K562 (cell line): Measurements from ENCODE around the gene EPHB1. TPM values are rescaled to one million over a fixed set of nuclear protein-coding genes. Genes with fewer than 3 reads are reported as not detected.

Experiments used
- ATAC-seq: fragments of 200-7000 bp; cut with Tn5 transposase; 3 replicates; pipeline ENCODE4 v1.9.1; 2020; ENCODE audit warnings: moderate library complexity
- BruUV-seq: library from RNA; stranded (reverse); fragments of 400-500 nt; replicated peaks from 2 replicates; lab custom pipeline; 2021; lab: Mats Ljungman, UMichigan
- CTCF ChIA-PET: fragments of 300-600 bp; formaldehyde crosslinking; extraction: SDS; loops from one replicate; lab custom pipeline; 2021; ENCODE audit warnings: low intra/inter-chr PET ratio; lab: Yijun Ruan, JAX
- POLR2A ChIA-PET: fragments of 300-600, 350-650 bp; sonication (Branson Sonifier 250); formaldehyde crosslinking; extraction: SDS; loops from one replicate; lab custom pipeline; 2021; ENCODE audit warnings: antibody characterized with exemption, inconsistent platforms; lab: Yijun Ruan, JAX
- DNase-seq, 4 experiments: peaks; one replicate each; pipeline versions ENCODE4 v3.0.0 to v3.0.0-alpha.2; 2011 to 2018; ENCODE audit warnings: low spot score in 3 of 4, mixed read lengths in 3 of 4; ENCODE audit errors: extremely low read depth in 1 of 4
- FAIRE-seq: peaks from 2 replicates; lab custom pipeline; 2011; peaks lifted over from hg19 to GRCh38; lab: Jason Lieb, UNC
- H2AFZ ChIP-seq: 2 replicates; pipeline ENCODE4 v1.6.0; 2011; ENCODE audit warnings: low read depth, low read length, control low read depth, inconsistent platforms
- H3K27ac ChIP-seq: fragments of 200-600 bp; 3 replicates; pipeline ENCODE4 v1.8.0; 2011; ENCODE audit warnings: low read depth, mild to moderate bottlenecking, control low read depth, inconsistent platforms, low read length, moderate library complexity, mixed read lengths; ENCODE audit errors: extremely low read depth
- H3K27me3 ChIP-seq, 2 experiments: fragments of 300-600 bp in 1 of 2; 2 replicates in 1 of 2; 3 replicates in 1 of 2; pipeline versions ENCODE4 v1.6.0 to v1.8.0; 2011; ENCODE audit warnings: inconsistent platforms in 2 of 2, low read length in 2 of 2, mild to moderate bottlenecking in 1 of 2, mixed read lengths in 1 of 2, moderate library complexity in 1 of 2; ENCODE audit not compliant: control insufficient read depth in 2 of 2, insufficient read depth in 2 of 2
- H3K36me3 ChIP-seq: fragments of 300-600 bp; 3 replicates; pipeline ENCODE4 v1.8.0; 2011; ENCODE audit warnings: mild to moderate bottlenecking, low read length, inconsistent platforms; ENCODE audit not compliant: control insufficient read depth, insufficient read depth
- H3K4me1 ChIP-seq, 2 experiments: fragments of 200-600 bp in 1 of 2; replicated peaks in 1 of 2; 2 replicates in 1 of 2; 3 replicates in 1 of 2; pipeline versions ENCODE4 v1.5.1 to v1.8.0; 2011; ENCODE audit warnings: inconsistent platforms in 2 of 2, low read length in 2 of 2, mild to moderate bottlenecking in 1 of 2, mixed read lengths in 1 of 2, moderate library complexity in 1 of 2; ENCODE audit not compliant: control insufficient read depth in 2 of 2, insufficient read depth in 2 of 2
- H3K4me2 ChIP-seq: 2 replicates; pipeline ENCODE4 v1.6.1; 2011; ENCODE audit warnings: low read length, control low read depth, inconsistent platforms, mixed read lengths; ENCODE audit not compliant: insufficient read depth
- H3K4me3 ChIP-seq: fragments of 200-600 bp; sonication (generic), shearing (Covaris generic); 2 replicates; pipeline ENCODE4 v1.5.1; 2016; ENCODE audit warnings: control low read depth, inconsistent platforms
- H3K79me2 ChIP-seq: fragments of 200-600 bp; 3 replicates; pipeline ENCODE4 v1.8.0; 2011; ENCODE audit warnings: low read length, inconsistent platforms; ENCODE audit not compliant: control insufficient read depth, insufficient read depth
- H3K9ac ChIP-seq, 2 experiments: 2 replicates each; pipeline versions ENCODE4 v1.6.0 to v1.6.1; 2011; ENCODE audit warnings: low read depth in 2 of 2, low read length in 2 of 2, control low read depth in 1 of 2, inconsistent platforms in 1 of 2, mild to moderate bottlenecking in 1 of 2, mixed read lengths in 1 of 2; ENCODE audit not compliant: insufficient read depth in 1 of 2
- H3K9me1 ChIP-seq: one replicate; pipeline ENCODE4 v1.6.0; 2011; ENCODE audit warnings: inconsistent platforms, mild to moderate bottlenecking, low read length, moderate library complexity; ENCODE audit not compliant: control insufficient read depth, insufficient read depth
- H3K9me3 ChIP-seq: replicated peaks from 2 replicates; pipeline ENCODE4 v1.5.1; 2011; ENCODE audit warnings: low read depth, low read length, inconsistent platforms; ENCODE audit not compliant: control insufficient read depth, insufficient read depth
- H4K20me1 ChIP-seq: replicated peaks from 2 replicates; pipeline ENCODE4 v1.6.1; 2011; ENCODE audit warnings: low read length, inconsistent platforms, mixed read lengths; ENCODE audit not compliant: control insufficient read depth, insufficient read depth
- CBX5 ChIP-seq: IDR thresholded peaks from 2 replicates; pipeline ENCODE4 v1.6.1; 2014; ENCODE audit warnings: low read depth, borderline replicate concordance
- CHCHD3 ChIP-seq: fragments of 250-450 bp; sonication (Bioruptor Pico); IDR thresholded peaks from 2 replicates; pipeline ENCODE4 v2.1.2; 2022; ENCODE audit warnings: mild to moderate bottlenecking
- CHD2 ChIP-seq: IDR thresholded peaks from 2 replicates; pipeline ENCODE4 v1.6.1; 2011; ENCODE audit warnings: low read depth, low read length
- ELF1 ChIP-seq: fragments of 200-800 bp; sonication (Bioruptor generic); IDR thresholded peaks from 2 replicates; pipeline ENCODE4 v1.6.1; 2016; ENCODE audit warnings: missing genetic modification characterization, missing compliant biosample characterization
- HDGF ChIP-seq: fragments of 450-650 bp; IDR thresholded peaks from 2 replicates; pipeline ENCODE4 v1.6.1; 2016
- KLF6 ChIP-seq: fragments of 250-450 bp; sonication (Bioruptor Pico); IDR thresholded peaks from 2 replicates; pipeline ENCODE4 v1.4.0; 2020; ENCODE audit warnings: mild to moderate bottlenecking, moderate library complexity, borderline replicate concordance
- MEF2D ChIP-seq: conservative IDR thresholded peaks from 2 replicates; pipeline ENCODE4 v1.6.1; 2016; ENCODE audit warnings: low read depth, missing genetic modification characterization, missing compliant biosample characterization
- MYBL2 ChIP-seq, 2 experiments: fragments of 450-650 bp in 1 of 2; sonication (generic) in 1 of 2; formaldehyde crosslinking in 1 of 2; IDR thresholded peaks; 2 replicates each; pipeline versions ENCODE4 v1.6.1 to v1.8.1; 2017 to 2022; ENCODE audit warnings: borderline replicate concordance in 1 of 2, inconsistent platforms in 1 of 2, low read depth in 1 of 2, mild to moderate bottlenecking in 1 of 2, missing genetic modification reagents in 1 of 2, moderate library complexity in 1 of 2
- NONO ChIP-seq, 2 experiments: fragments of 200-400 bp in 1 of 2; fragments of 450-650 bp in 1 of 2; formaldehyde crosslinking in 1 of 2; IDR thresholded peaks; 2 replicates each; pipeline ENCODE4 v1.6.1; 2017; ENCODE audit warnings: low read depth in 2 of 2, mild to moderate bottlenecking in 2 of 2, moderate library complexity in 2 of 2, low read length in 1 of 2
- POU5F1 ChIP-seq: fragments of 150-350 bp; IDR thresholded peaks from 2 replicates; pipeline ENCODE4 v1.6.1; 2014; ENCODE audit warnings: borderline replicate concordance, low read length, low read depth, mild to moderate bottlenecking; ENCODE audit not compliant: partially characterized antibody
- SLC30A9 ChIP-seq: fragments of 250-450 bp; sonication (Bioruptor Pico); IDR thresholded peaks from 2 replicates; pipeline ENCODE4 v1.8.0; 2022; ENCODE audit warnings: mild to moderate bottlenecking, moderate library complexity
- TBP ChIP-seq: optimal IDR thresholded peaks from 2 replicates; pipeline ENCODE3; 2011; ENCODE audit warnings: low read depth, low read length, improper control_type of control experiment
- ZNF274 ChIP-seq: IDR thresholded peaks from 2 replicates; pipeline ENCODE4 v1.6.1; 2011; ENCODE audit warnings: low read depth, mild to moderate bottlenecking, low read length, moderate library complexity, borderline replicate concordance
- WGBS: fragments of 100-300 bp; shearing (Covaris generic); methylation state at CpG from one replicate; pipeline ENCODE4 v1.1.6; 2016; ENCODE audit warnings: low coverage, mixed read lengths; ENCODE audit not compliant: insufficient coverage; ENCODE audit errors: missing lambda C conversion rate; 5-methylcytosine and 5-hydroxymethylcytosine counted together
- in situ Hi-C: fragments of 300-500 bp; cut with MboI; formaldehyde crosslinking; loops from 4 replicates; pipeline ENCODE4 v1.15.0; 2018; ENCODE audit warnings: inconsistent platforms, mixed read lengths
- intact Hi-C: fragments of 100-400 bp; cut with micrococcal nuclease; formaldehyde crosslinking; loops from 2 replicates; pipeline ENCODE4 v1.14.2; 2022
- polyA plus RNA-seq, 8 experiments: library from polyadenylated mRNA; depleted of rRNA in 4 of 8; stranded (reverse) in 5 of 8; unstranded in 3 of 8; fragments of >200 nt; fragmentation: Nextera tagmentation in 2 of 8; fragmentation: Illumina TruSeq in 1 of 8; extraction: Ambion mirVana in 2 of 8; extraction: Trizol in 1 of 8; gene quantifications; 2 replicates each; pipeline versions ENCODE4 v1.2.1 to v1.2.3, GENCODE V29; 2011 to 2014; ENCODE audit warnings: inconsistent platforms in 1 of 8, missing spikeins in 1 of 8
- total RNA-seq, 7 experiments: library from RNA; depleted of rRNA in 6 of 7; stranded (reverse); fragments of >200 nt in 6 of 7; fragmentation: Illumina TruSeq in 2 of 7; extraction: Trizol in 2 of 7; gene quantifications; 2 replicates each; pipeline versions ENCODE4 v1.2.1 to v1.2.3, GENCODE V29; 2011 to 2021; ENCODE audit warnings: low replicate concordance in 1 of 7
- TF ChIP-seq, protein P1 (sequence below): fragments of 250-450 bp; sonication (Bioruptor Pico); IDR thresholded peaks from 2 replicates; pipeline ENCODE4 v1.5.0; 2021; ENCODE audit warnings: mild to moderate bottlenecking, moderate library complexity

Gene EPHB1
- total and polyA plus RNA-seq, 9 of the 15 experiments (the other 6 are each of a cell fraction or from before 2014, with no cell fraction given) = 0.29 TPM; not detected in 8

DNA sequence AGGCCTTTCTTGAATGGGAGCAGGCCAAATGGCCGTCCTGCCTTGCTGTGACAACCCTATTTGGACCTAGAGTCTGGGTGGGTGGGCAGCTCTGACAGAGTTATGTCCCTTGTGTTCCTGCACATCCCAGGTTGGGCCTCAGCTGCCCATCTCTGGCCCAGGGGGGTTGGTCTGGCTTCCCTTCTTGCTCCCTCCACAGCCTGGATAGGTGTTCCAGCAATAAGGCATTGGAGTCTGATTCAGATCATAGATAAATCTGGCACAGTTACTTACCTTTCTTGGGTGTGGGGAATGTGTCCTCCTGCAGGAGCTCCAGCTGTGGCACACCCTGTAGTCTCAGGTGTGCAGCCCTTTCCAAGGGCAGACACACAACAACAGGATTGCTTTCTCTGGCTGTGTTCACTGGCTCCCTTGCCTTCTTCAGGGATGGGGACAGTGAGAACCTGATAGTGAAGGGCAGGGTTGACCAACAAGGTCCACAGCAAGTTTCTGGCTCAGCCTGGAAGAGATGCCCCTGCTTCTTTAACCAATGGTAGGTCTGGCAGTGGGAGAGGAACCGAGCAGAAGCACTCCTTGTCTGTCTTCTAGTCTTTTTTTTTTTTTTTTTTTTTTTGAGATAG, 177.9 kb downstream of the EPHB1 start:
- BruUV-seq = no TSS peak
- in situ Hi-C loops (no loop called here), intact Hi-C loops (no loop called here)
- ChIA-PET CTCF (no interaction called here), POLR2A (no interaction called here)
- no peaks in the 10 kb centered on the region for H3K79me2 ChIP-seq
- no peaks in the 10 kb centered on the region for H3K4me1 ChIP-seq
- no peaks in the 10 kb centered on the region for H3K27me3 ChIP-seq
- no peaks in the 10 kb centered on the region for H3K9me1 ChIP-seq
- no peak for DNase-seq
- ATAC-seq = no peak
- no peak overlapping the region for H3K4me2 ChIP-seq
- TF ChIP-seq ELF1 (tag) = no peak
- no peak for TF ChIP-seq CHCHD3 (CRISPR knock-in tag)
- TF ChIP-seq HDGF = no peak
- TF ChIP-seq CHD2 = no peak
- no peak for TF ChIP-seq TBP
- TF ChIP-seq, protein P1, sequence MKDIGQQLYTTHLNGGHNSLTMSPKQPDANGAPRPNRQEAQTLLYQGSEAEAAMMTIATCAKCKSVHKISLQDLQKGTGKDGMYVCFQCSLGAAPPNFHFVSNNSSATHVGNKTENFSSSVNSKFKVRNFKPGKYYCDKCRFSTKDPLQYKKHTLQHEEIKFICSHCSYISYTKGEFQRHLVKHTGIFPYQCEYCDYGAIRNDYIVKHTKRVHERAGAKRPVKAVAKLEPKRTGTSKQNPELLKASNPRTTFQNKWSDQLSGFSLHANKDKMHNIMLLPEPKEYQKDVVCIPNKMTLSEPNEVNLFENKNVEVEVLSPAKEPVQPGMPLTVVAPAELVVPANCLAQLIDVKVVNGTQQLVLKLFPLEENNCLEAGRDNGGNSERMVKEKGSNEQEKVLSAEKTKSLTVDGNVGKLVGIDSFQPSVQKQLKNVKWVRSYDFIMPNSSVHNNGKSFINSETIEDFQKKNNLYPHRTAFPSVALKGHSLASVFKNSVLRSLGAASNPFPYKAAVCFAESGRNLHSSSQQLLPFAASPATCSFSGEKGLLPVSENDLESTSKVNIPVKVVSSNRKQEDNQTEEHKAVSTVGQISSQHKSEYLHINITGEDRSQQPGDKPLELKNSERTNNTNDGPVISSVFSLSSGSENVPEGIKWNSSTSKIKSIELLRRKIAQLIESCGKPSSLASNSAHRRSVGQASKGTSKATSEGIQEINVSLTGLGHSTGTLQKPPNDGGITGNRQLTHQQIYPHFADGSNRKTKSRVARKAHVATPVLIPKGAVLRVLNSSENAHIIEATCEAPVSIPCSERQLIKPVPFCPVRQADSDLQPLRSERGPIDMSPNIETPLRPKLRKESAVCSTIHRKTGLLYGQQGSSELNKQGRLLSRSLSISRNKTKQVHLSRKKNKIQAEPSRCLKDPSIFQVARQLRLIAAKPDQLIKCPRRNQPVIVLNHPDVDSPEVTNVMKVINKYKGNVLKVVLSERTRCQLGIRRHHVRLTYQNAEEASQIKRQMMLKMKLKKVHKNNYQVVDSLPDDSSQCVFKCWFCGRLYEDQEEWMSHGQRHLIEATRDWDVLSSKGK (CRISPR knock-in tag) = no peak
- no peak for TF ChIP-seq POU5F1
- TF ChIP-seq KLF6 (CRISPR knock-in tag) = no peak
- no peak for TF ChIP-seq MYBL2 (IDR thresholded peaks at IDR 0.05; ENCODE audit: low read depth)
- TF ChIP-seq MYBL2 (CRISPR knock-in tag; IDR thresholded peaks at IDR 0.05; ENCODE audit: borderline replicate concordance) = no peak
- no peak for TF ChIP-seq NONO (IDR thresholded peaks at IDR 0.05; ENCODE audit: low read depth in 2 of 2, low read length in 1 of 2)
- no peak for TF ChIP-seq MEF2D (tag)
- no peak for TF ChIP-seq CBX5
- no peak for TF ChIP-seq SLC30A9 (CRISPR knock-in tag)
- TF ChIP-seq ZNF274 = no peak
- H4K20me1 ChIP-seq = no peaks in the 10 kb centered on the region
- H3K4me3 ChIP-seq = no peak overlapping the region
- no peak for FAIRE-seq
- H3K9me3 ChIP-seq = no peaks in the 10 kb centered on the region
- no peak overlapping the region for H2AFZ ChIP-seq
- H3K27ac ChIP-seq = no peak overlapping the region
- no peaks in the 10 kb centered on the region for H3K36me3 ChIP-seq
- no peak overlapping the region for H3K9ac ChIP-seq
- 0% methylated on average over 1 of the region's 2 CpGs for WGBS
